OCI-LY1 (cell line): ENCODE data around the gene LAMB3.

Source experiments
- EZH2 ChIP-seq: fragments of 200-600 bp; sonication (generic), shearing (Covaris generic); IDR thresholded peaks from 2 replicates; pipeline ENCODE4 v1.8.0; 2017; ENCODE audit warnings: borderline replicate concordance, mixed run types, mild to moderate bottlenecking, antibody characterized with exemption, low read length, moderate library complexity, mixed read lengths
- TF ChIP-seq, protein P1 (sequence below): fragments of 200-600 bp; sonication (generic), shearing (Covaris generic); IDR thresholded peaks from 2 replicates; pipeline ENCODE4 v1.5.1; 2017; ENCODE audit warnings: mild to moderate bottlenecking, antibody characterized with exemption, low read length, moderate library complexity, mixed read lengths

DNA sequence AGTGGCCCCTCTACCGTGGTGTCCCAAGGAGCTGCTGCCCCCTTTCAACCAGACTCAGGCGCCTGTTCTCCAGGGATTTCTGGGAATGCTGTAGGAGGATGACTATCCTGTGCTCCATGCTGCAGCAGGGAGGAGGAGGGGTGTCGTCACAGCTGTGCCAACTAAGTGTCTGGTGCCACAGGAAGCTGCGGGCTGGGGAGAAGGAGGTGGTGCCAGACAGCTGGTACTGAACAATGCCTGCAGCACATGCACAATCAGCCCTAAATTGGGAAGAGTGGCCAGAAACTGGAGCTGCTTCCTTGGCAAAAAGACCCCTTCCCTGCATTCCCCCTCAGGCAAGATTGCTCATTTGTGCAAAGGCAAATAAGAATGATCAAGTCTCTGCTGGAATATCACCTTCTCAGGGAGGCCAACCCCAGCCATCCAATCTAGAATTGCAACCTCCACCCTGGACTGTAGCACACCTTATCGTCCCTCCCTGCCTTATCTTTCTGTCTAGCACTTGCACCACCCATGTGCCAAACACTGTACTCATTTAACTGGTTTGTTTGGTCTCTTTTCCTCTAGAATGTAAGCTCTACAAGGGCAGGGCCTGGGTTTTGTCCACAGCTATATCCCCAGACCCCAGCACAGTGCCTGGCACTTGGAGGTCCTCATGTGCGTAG is 33.3 kb downstream of the LAMB3 start:
- TF ChIP-seq, protein P1, sequence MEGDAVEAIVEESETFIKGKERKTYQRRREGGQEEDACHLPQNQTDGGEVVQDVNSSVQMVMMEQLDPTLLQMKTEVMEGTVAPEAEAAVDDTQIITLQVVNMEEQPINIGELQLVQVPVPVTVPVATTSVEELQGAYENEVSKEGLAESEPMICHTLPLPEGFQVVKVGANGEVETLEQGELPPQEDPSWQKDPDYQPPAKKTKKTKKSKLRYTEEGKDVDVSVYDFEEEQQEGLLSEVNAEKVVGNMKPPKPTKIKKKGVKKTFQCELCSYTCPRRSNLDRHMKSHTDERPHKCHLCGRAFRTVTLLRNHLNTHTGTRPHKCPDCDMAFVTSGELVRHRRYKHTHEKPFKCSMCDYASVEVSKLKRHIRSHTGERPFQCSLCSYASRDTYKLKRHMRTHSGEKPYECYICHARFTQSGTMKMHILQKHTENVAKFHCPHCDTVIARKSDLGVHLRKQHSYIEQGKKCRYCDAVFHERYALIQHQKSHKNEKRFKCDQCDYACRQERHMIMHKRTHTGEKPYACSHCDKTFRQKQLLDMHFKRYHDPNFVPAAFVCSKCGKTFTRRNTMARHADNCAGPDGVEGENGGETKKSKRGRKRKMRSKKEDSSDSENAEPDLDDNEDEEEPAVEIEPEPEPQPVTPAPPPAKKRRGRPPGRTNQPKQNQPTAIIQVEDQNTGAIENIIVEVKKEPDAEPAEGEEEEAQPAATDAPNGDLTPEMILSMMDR = no peak
- no peak for TF ChIP-seq EZH2
